K562 (cell line): ENCODE results near the gene NT5DC4. TPM values are rescaled to one million over a fixed set of nuclear protein-coding genes. Genes with fewer than 3 reads are reported as not detected.
A peak's percentile ranks its signal among the peaks of the same experiment; 100 is the strongest.

Source experiments
- PTTG1 ChIP-seq: fragments of 450-650 bp; IDR thresholded peaks from 2 replicates; pipeline ENCODE4 v1.6.1; 2016; ENCODE audit warnings: low read depth, mild to moderate bottlenecking, missing genetic modification characterization, missing compliant biosample characterization
- RBBP5 ChIP-seq: fragments of 200-600 bp; sonication (generic); IDR thresholded peaks from 2 replicates; pipeline ENCODE4 v1.6.1; 2012; ENCODE audit warnings: borderline replicate concordance, mild to moderate bottlenecking, low read length, control low read depth, inconsistent platforms; ENCODE audit not compliant: insufficient read depth, poor library complexity, severe bottlenecking
- RREB1 ChIP-seq: fragments of 250-450 bp; sonication (Bioruptor Pico); IDR thresholded peaks from 2 replicates; pipeline ENCODE4 v1.4.0; 2020
- ZNF583 ChIP-seq: fragments of 250-450 bp; sonication (Bioruptor Pico); IDR thresholded peaks from 2 replicates; pipeline ENCODE4 v1.4.0; 2020
- polyA plus RNA-seq, 8 experiments: library from polyadenylated mRNA; depleted of rRNA in 4 of 8; stranded (reverse) in 5 of 8; unstranded in 3 of 8; fragments of >200 nt; fragmentation: Nextera tagmentation in 2 of 8; fragmentation: Illumina TruSeq in 1 of 8; extraction: Ambion mirVana in 2 of 8; extraction: Trizol in 1 of 8; gene quantifications; 2 replicates each; pipeline versions ENCODE4 v1.2.1 to v1.2.3, GENCODE V29; 2011 to 2014; ENCODE audit warnings: inconsistent platforms in 1 of 8, missing spikeins in 1 of 8
- total RNA-seq, 7 experiments: library from RNA; depleted of rRNA in 6 of 7; stranded (reverse); fragments of >200 nt in 6 of 7; fragmentation: Illumina TruSeq in 2 of 7; extraction: Trizol in 2 of 7; gene quantifications; 2 replicates each; pipeline versions ENCODE4 v1.2.1 to v1.2.3, GENCODE V29; 2011 to 2021; ENCODE audit warnings: low replicate concordance in 1 of 7

The NT5DC4 gene
- total and polyA plus RNA-seq, 9 of the 15 experiments (the other 6 are each of a cell fraction or from before 2014, with no cell fraction given) = 0.44 to 6.9 (median 2.5) TPM

DNA sequence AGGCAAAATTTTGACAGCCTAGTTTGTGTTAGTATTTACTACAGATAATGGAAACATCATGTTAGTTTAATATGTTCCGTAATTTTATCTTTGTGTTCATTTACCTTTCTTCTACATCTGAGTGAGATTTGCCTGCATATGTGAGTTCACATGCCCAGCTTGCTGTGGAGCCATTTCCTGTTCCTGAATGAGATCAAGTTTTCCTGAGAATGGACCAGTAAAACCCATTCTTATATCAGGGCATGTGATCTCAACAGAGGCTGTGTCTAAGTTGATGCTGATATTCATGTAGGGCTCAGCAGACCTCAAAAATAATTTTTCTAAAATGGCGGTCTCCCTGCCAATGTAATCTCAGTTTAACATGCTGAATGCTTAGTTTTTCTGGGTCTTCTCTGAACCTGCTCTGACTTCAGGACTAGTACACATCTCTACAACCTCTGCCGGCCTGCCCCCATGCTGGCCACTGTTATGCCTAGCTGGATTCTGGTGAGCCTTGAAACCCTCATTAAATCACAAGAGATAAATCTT, 62.4 kb downstream of the NT5DC4 start (continued):
- TF ChIP-seq RREB1 (no peak), ZNF583 (CRISPR knock-in tag) (no peak), PTTG1 (tag) (0 out of 2 replicates have a peak, but pooled peaks have one; percentile 12), RBBP5 (no peak)
